IPS-20b (cell line): ENCODE measurements around the gene GABRD.

Source experiments
- H3K27ac ChIP-seq: one replicate; pipeline ENCODE4 v1.5.1; 2013; ENCODE audit warnings: low read length
- H3K27me3 ChIP-seq: 2 replicates; pipeline ENCODE4 v1.6.1; 2013; ENCODE audit warnings: mild to moderate bottlenecking, low read length, inconsistent platforms; ENCODE audit not compliant: insufficient read depth
- H3K36me3 ChIP-seq: 2 replicates; pipeline ENCODE4 v1.6.1; 2013; ENCODE audit warnings: low read depth, mild to moderate bottlenecking, inconsistent platforms, low read length, moderate library complexity; ENCODE audit not compliant: insufficient read depth
- H3K4me1 ChIP-seq: 2 replicates; pipeline ENCODE4 v1.6.1; 2013; ENCODE audit warnings: mild to moderate bottlenecking, control low read depth, inconsistent platforms, low read length, moderate library complexity; ENCODE audit not compliant: insufficient read depth
- H3K4me3 ChIP-seq: 2 replicates; pipeline ENCODE4 v1.5.1; 2013; ENCODE audit warnings: mild to moderate bottlenecking, low read length, inconsistent platforms
- H3K9ac ChIP-seq: 2 replicates; pipeline ENCODE4 v1.6.1; 2013; ENCODE audit warnings: low read depth, mild to moderate bottlenecking, inconsistent platforms, low read length, moderate library complexity
- H3K9me3 ChIP-seq: 2 replicates; pipeline ENCODE4 v1.6.1; 2013; ENCODE audit warnings: mild to moderate bottlenecking, low read depth, low read length, inconsistent platforms; ENCODE audit not compliant: insufficient read depth

GABRD gene

GRCh38 chr1:2023187-2023586 lies 4.0 kb downstream of the GABRD start:
- Histone ChIP-seq H3K9ac (no peak overlapping the region), H3K4me1 (no peaks in the 10 kb centered on the region), H3K4me3 (no peak overlapping the region), H3K36me3 (no peaks in the 10 kb centered on the region), H3K27me3 (peaks cover 36% of the 10 kb centered on the region), H3K27ac (no peak overlapping the region), H3K9me3 (no peaks in the 10 kb centered on the region)

- Histone ChIP-seq H3K4me1 (no peaks in the 10 kb centered on the region), H3K9me3 (no peaks in the 10 kb centered on the region), H3K27me3 (peaks cover 28% of the 10 kb centered on the region), H3K36me3 (no peaks in the 10 kb centered on the region), H3K9ac (no peak overlapping the region), H3K4me3 (no peak overlapping the region), H3K27ac (no peak overlapping the region)
Observed at GRCh38 chr1:2024451-2024850, 5.3 kb downstream of the GABRD start.

GRCh38 chr1:2024887-2025286 lies 5.7 kb downstream of the GABRD start:
- H3K27me3 ChIP-seq: peaks cover 24% of the 10 kb centered on the region
- no peak overlapping the region for H3K4me3 ChIP-seq
- no peak overlapping the region for H3K9ac ChIP-seq

GRCh38 chr1:2025491-2025981 lies 6.4 kb downstream of the GABRD start:
- H3K27ac ChIP-seq: no peak overlapping the region
- no peaks in the 10 kb centered on the region for H3K4me1 ChIP-seq
- no peaks in the 10 kb centered on the region for H3K9me3 ChIP-seq
- no peak overlapping the region for H3K4me3 ChIP-seq
- no peak overlapping the region for H3K9ac ChIP-seq
- H3K36me3 ChIP-seq: no peaks in the 10 kb centered on the region
- peaks cover 18% of the 10 kb centered on the region for H3K27me3 ChIP-seq

More at GRCh38 chr1:2024887-2025286, 5.7 kb downstream of the GABRD start:
- Histone ChIP-seq H3K9me3 (no peaks in the 10 kb centered on the region), H3K27ac (no peak overlapping the region), H3K36me3 (no peaks in the 10 kb centered on the region), H3K4me1 (no peaks in the 10 kb centered on the region)

- Histone ChIP-seq H3K27ac (no peak overlapping the region), H3K27me3 (no peaks in the 10 kb centered on the region), H3K36me3 (no peaks in the 10 kb centered on the region), H3K4me1 (no peaks in the 10 kb centered on the region), H3K9ac (no peak overlapping the region), H3K4me3 (no peak overlapping the region), H3K9me3 (no peaks in the 10 kb centered on the region)
Observed at GRCh38 chr1:2027961-2028583, 8.9 kb downstream of the GABRD start.

- H3K4me1 ChIP-seq: no peaks in the 10 kb centered on the region
- no peaks in the 10 kb centered on the region for H3K27me3 ChIP-seq
- H3K4me3 ChIP-seq: no peak overlapping the region
- H3K9me3 ChIP-seq: no peaks in the 10 kb centered on the region
- H3K36me3 ChIP-seq: no peaks in the 10 kb centered on the region
- no peak overlapping the region for H3K27ac ChIP-seq
- no peak overlapping the region for H3K9ac ChIP-seq
Observed at GRCh38 chr1:2028870-2029560, 9.9 kb downstream of the GABRD start.

- Histone ChIP-seq H3K27me3 (no peaks in the 10 kb centered on the region), H3K4me3 (no peak overlapping the region), H3K27ac (no peak overlapping the region), H3K4me1 (no peaks in the 10 kb centered on the region), H3K9me3 (no peaks in the 10 kb centered on the region), H3K9ac (no peak overlapping the region), H3K36me3 (no peaks in the 10 kb centered on the region)
Observed at GRCh38 chr1:2029561-2029960, 10.4 kb downstream of the GABRD start.

- no peaks in the 10 kb centered on the region for H3K27me3 ChIP-seq
- H3K4me3 ChIP-seq: no peak overlapping the region
- H3K36me3 ChIP-seq: no peaks in the 10 kb centered on the region
- no peaks in the 10 kb centered on the region for H3K4me1 ChIP-seq
- no peak overlapping the region for H3K27ac ChIP-seq
- no peaks in the 10 kb centered on the region for H3K9me3 ChIP-seq
- H3K9ac ChIP-seq: no peak overlapping the region
Observed at GRCh38 chr1:2030076-2030871, 11.1 kb downstream of the GABRD start.

GRCh38 chr1:2031546-2032540 lies 12.7 kb downstream of the GABRD start:
- no peak overlapping the region for H3K27ac ChIP-seq
- H3K4me3 ChIP-seq: no peak overlapping the region
- H3K27me3 ChIP-seq: no peaks in the 10 kb centered on the region
- no peaks in the 10 kb centered on the region for H3K4me1 ChIP-seq
- no peaks in the 10 kb centered on the region for H3K9me3 ChIP-seq
- H3K9ac ChIP-seq: no peak overlapping the region
- no peaks in the 10 kb centered on the region for H3K36me3 ChIP-seq

- Histone ChIP-seq H3K4me3 (no peak overlapping the region), H3K4me1 (no peaks in the 10 kb centered on the region), H3K27ac (no peak overlapping the region), H3K27me3 (no peaks in the 10 kb centered on the region), H3K9ac (no peak overlapping the region), H3K9me3 (no peaks in the 10 kb centered on the region), H3K36me3 (no peaks in the 10 kb centered on the region)
Observed at GRCh38 chr1:2032737-2033136, 13.6 kb downstream of the GABRD start.

- no peaks in the 10 kb centered on the region for H3K4me1 ChIP-seq
- H3K4me3 ChIP-seq: no peak overlapping the region
- no peaks in the 10 kb centered on the region for H3K9me3 ChIP-seq
- H3K27me3 ChIP-seq: no peaks in the 10 kb centered on the region
- H3K27ac ChIP-seq: no peak overlapping the region
- no peaks in the 10 kb centered on the region for H3K36me3 ChIP-seq
- H3K9ac ChIP-seq: no peak overlapping the region
Observed at GRCh38 chr1:2033165-2033564, 14.0 kb downstream of the GABRD start.
